Amniotic epithelial cell (primary cell): Measurements from ENCODE around the gene KANSL1.
"Not testable (repeated sequence)": the region's sequence is repeated elsewhere in the genome, so short reads cannot be mapped to it uniquely, and the experiment has no call there.

Experiments used
- DNase-seq: peaks from one replicate; pipeline ENCODE4 v3.0.0-alpha.2; 2010; ENCODE audit warnings: low read depth

KANSL1 gene

GRCh38 chr17:46117117-46117516, 76.1 kb downstream of the KANSL1 start:
- no peak for DNase-seq

- DNase-seq, result peak; percentile 54
Observed at GRCh38 chr17:46115699-46116098, 77.5 kb downstream of the KANSL1 start.

- not testable (repeated sequence) for DNase-seq
Observed at GRCh38 chr17:46111236-46111635, 82.0 kb downstream of the KANSL1 start.

- no peak for DNase-seq
Observed at GRCh38 chr17:46110219-46110618, 83.0 kb downstream of the KANSL1 start.

- no peak for DNase-seq
Observed at GRCh38 chr17:46109603-46110189, 83.5 kb downstream of the KANSL1 start.

GRCh38 chr17:46108550-46109110, 84.6 kb downstream of the KANSL1 start:
- DNase-seq, result no peak

- DNase-seq, result no peak
Observed at GRCh38 chr17:46108120-46108519, 85.1 kb downstream of the KANSL1 start.

- no peak for DNase-seq
Observed at GRCh38 chr17:46106966-46107644, 86.1 kb downstream of the KANSL1 start.

- not testable (repeated sequence) for DNase-seq
Observed at GRCh38 chr17:46102806-46103205, 90.4 kb downstream of the KANSL1 start.

- peak; percentile 24 for DNase-seq
Observed at GRCh38 chr17:46101785-46102617, 91.2 kb downstream of the KANSL1 start.

- DNase-seq, result no peak
Observed at GRCh38 chr17:46100590-46100989, 92.6 kb downstream of the KANSL1 start.

- DNase-seq, result no peak
Observed at GRCh38 chr17:46099865-46100264, 93.4 kb downstream of the KANSL1 start.

GRCh38 chr17:46097497-46097896, 95.7 kb downstream of the KANSL1 start:
- peak; percentile 68 for DNase-seq

GRCh38 chr17:46092991-46093390, 100.2 kb downstream of the KANSL1 start:
- DNase-seq, result peak; percentile 15

- DNase-seq, result no peak
Observed at GRCh38 chr17:46090871-46091270, 102.4 kb downstream of the KANSL1 start.

- no peak for DNase-seq
Observed at GRCh38 chr17:46089389-46089965, 103.8 kb downstream of the KANSL1 start.

GRCh38 chr17:46088595-46088994, 104.6 kb downstream of the KANSL1 start:
- DNase-seq, result no peak

- DNase-seq, result not testable (repeated sequence)
Observed at GRCh38 chr17:46087871-46088270, 105.4 kb downstream of the KANSL1 start.

- DNase-seq, result no peak
Observed at GRCh38 chr17:46086821-46087220, 106.4 kb downstream of the KANSL1 start.

- no peak for DNase-seq
Observed at GRCh38 chr17:46085522-46085921, 107.7 kb downstream of the KANSL1 start.

- DNase-seq, result no peak
Observed at GRCh38 chr17:46082257-46082656, 111.0 kb downstream of the KANSL1 start.

GRCh38 chr17:46081018-46081320, 112.3 kb downstream of the KANSL1 start:
- DNase-seq, result no peak
